GM12878 (cell line): ENCODE results near the gene HNRNPH1. TPM values are rescaled to one million over a fixed set of nuclear protein-coding genes. Genes with fewer than 3 reads are reported as not detected.

Experiments
- ATAC-seq: fragments of 200-7000 bp; cut with Tn5 transposase; 3 replicates; pipeline ENCODE4 v1.9.1; 2020; ENCODE audit warnings: mild to moderate bottlenecking, moderate library complexity
- BruUV-seq: library from RNA; stranded (reverse); fragments of 400-500 nt; replicated peaks from 2 replicates; lab custom pipeline; 2021; lab: Mats Ljungman, UMichigan
- CTCF ChIA-PET: fragments of 300-600 bp; sonication (Branson Sonifier 250); formaldehyde crosslinking; extraction: SDS; loops from one replicate; lab custom pipeline; 2021; ENCODE audit warnings: inconsistent platforms; lab: Yijun Ruan, JAX
- POLR2A ChIA-PET: fragments of 350-600 bp; formaldehyde crosslinking; extraction: SDS; loops from one replicate; lab custom pipeline; 2021; ENCODE audit warnings: inconsistent platforms; lab: Charles Lee
- RAD21 ChIA-PET: fragments of 300-600 bp; sonication (Branson Sonifier 250); formaldehyde crosslinking; loops from one replicate; lab custom pipeline; 2023; ENCODE audit warnings: antibody characterized with exemption; ENCODE audit not compliant: unreplicated experiment; lab: Charles Lee
- SMC1A ChIA-PET: fragments of 300-600 bp; sonication (Branson Sonifier 250); formaldehyde crosslinking; loops from one replicate; lab custom pipeline; 2023; ENCODE audit not compliant: unreplicated experiment, uncharacterized antibody; lab: Charles Lee
- DNase-seq: peaks from one replicate; pipeline ENCODE4 v3.0.0-alpha.2; 2011; ENCODE audit warnings: low read depth, low spot score
- FAIRE-seq: peaks from 3 replicates; lab custom pipeline; 2011; peaks lifted over from hg19 to GRCh38; lab: Jason Lieb, UNC
- H2AFZ ChIP-seq: 2 replicates; pipeline ENCODE4 v1.6.0; 2011; ENCODE audit warnings: low read depth, low read length, control low read depth; ENCODE audit not compliant: control insufficient read depth
- H3K27ac ChIP-seq: 2 replicates; pipeline ENCODE4 v1.5.1; 2011; ENCODE audit warnings: control low read depth; ENCODE audit not compliant: control insufficient read depth, insufficient read depth
- H3K27me3 ChIP-seq, 2 experiments: replicated peaks in 1 of 2; 2 replicates each; pipeline versions ENCODE4 v1.6.0 to v1.6.1; 2011; ENCODE audit warnings: low read length in 1 of 2; ENCODE audit not compliant: control insufficient read depth in 2 of 2, insufficient read depth in 2 of 2
- H3K36me3 ChIP-seq, 2 experiments: 2 replicates each; pipeline ENCODE4 v1.5.1; 2011; ENCODE audit warnings: low read length in 1 of 2; ENCODE audit not compliant: control insufficient read depth in 2 of 2, insufficient read depth in 2 of 2
- H3K4me1 ChIP-seq: 2 replicates; pipeline ENCODE4 v1.6.1; 2011; ENCODE audit warnings: mild to moderate bottlenecking, low read length, moderate library complexity, mixed read lengths; ENCODE audit not compliant: control insufficient read depth, insufficient read depth
- H3K4me2 ChIP-seq: 2 replicates; pipeline ENCODE4 v1.6.0; 2011; ENCODE audit warnings: control low read depth; ENCODE audit not compliant: control insufficient read depth, insufficient read depth
- H3K4me3 ChIP-seq: fragments of 200-600 bp; sonication (generic); 2 replicates; pipeline ENCODE4 v1.5.1; 2016
- H3K79me2 ChIP-seq: 2 replicates; pipeline ENCODE4 v1.6.0; 2011; ENCODE audit warnings: low read length; ENCODE audit not compliant: control insufficient read depth, insufficient read depth
- H3K9ac ChIP-seq: 2 replicates; pipeline ENCODE4 v1.8.0; 2011; ENCODE audit warnings: low read length, control low read depth, mixed read lengths; ENCODE audit not compliant: control insufficient read depth, insufficient read depth
- H3K9me3 ChIP-seq: replicated peaks from 3 replicates; pipeline ENCODE4 v1.5.1; 2011; ENCODE audit warnings: mild to moderate bottlenecking, low read length; ENCODE audit not compliant: control insufficient read depth, insufficient read depth
- H4K20me1 ChIP-seq: 2 replicates; pipeline ENCODE4 v1.6.0; 2011; ENCODE audit not compliant: control insufficient read depth, insufficient read depth
- BHLHE40 ChIP-seq, 2 experiments: fragments of 450-650 bp in 1 of 2; IDR thresholded peaks; 2 replicates each; pipeline ENCODE4 v1.6.1; 2011 to 2017; ENCODE audit warnings: low read depth in 2 of 2, borderline replicate concordance in 1 of 2, improper control_type of control experiment in 1 of 2, low read length in 1 of 2, mild to moderate bottlenecking in 1 of 2
- BMI1 ChIP-seq: fragments of 450-650 bp; IDR thresholded peaks from 2 replicates; pipeline ENCODE4 v1.6.1; 2016; ENCODE audit warnings: mild to moderate bottlenecking, moderate library complexity, borderline replicate concordance
- CEBPB ChIP-seq, 2 experiments: fragments of 150-350 bp in 1 of 2; IDR thresholded peaks; 2 replicates each; pipeline ENCODE4 v1.6.1; 2012 to 2014; ENCODE audit warnings: low read depth in 2 of 2, low read length in 2 of 2, borderline replicate concordance in 1 of 2, inconsistent platforms in 1 of 2
- CREB1 ChIP-seq: IDR thresholded peaks from 2 replicates; pipeline ENCODE4 v1.6.1; 2012; ENCODE audit warnings: low read depth, mild to moderate bottlenecking, inconsistent platforms
- ESRRA ChIP-seq: IDR thresholded peaks from 2 replicates; pipeline ENCODE4 v1.6.1; 2012; ENCODE audit warnings: mild to moderate bottlenecking, low read length, improper control_type of control experiment
- FOS ChIP-seq: IDR thresholded peaks from 3 replicates; pipeline ENCODE4 v1.6.1; 2011; ENCODE audit warnings: borderline replicate concordance; ENCODE audit not compliant: insufficient read length; ENCODE audit errors: extremely low read depth
- FOXM1 ChIP-seq: IDR thresholded peaks from 2 replicates; pipeline ENCODE4 v1.6.1; 2012; ENCODE audit warnings: low read depth, mild to moderate bottlenecking, inconsistent platforms, low read length, moderate library complexity
- GABPA ChIP-seq: IDR thresholded peaks from 2 replicates; pipeline ENCODE4 v1.6.1; 2014; ENCODE audit warnings: antibody characterized with exemption, low read depth, mild to moderate bottlenecking, inconsistent platforms
- HDAC2 ChIP-seq: fragments of 200-600 bp; sonication (generic); IDR thresholded peaks from 2 replicates; pipeline ENCODE4 v1.6.1; 2017
- MEF2A ChIP-seq: IDR thresholded peaks from 2 replicates; pipeline ENCODE4 v1.6.1; 2011; ENCODE audit warnings: low read depth, mild to moderate bottlenecking, low read length, moderate library complexity; ENCODE audit not compliant: insufficient read depth
- MYC ChIP-seq: IDR thresholded peaks from 2 replicates; pipeline ENCODE4 v1.6.1; 2011; ENCODE audit warnings: mild to moderate bottlenecking, low read length, moderate library complexity, inconsistent platforms; ENCODE audit not compliant: insufficient read depth, insufficient replicate concordance, insufficient read length, severe bottlenecking
- NR2C1 ChIP-seq: fragments of 450-650 bp; IDR thresholded peaks from 2 replicates; pipeline ENCODE4 v1.6.1; 2017; ENCODE audit warnings: antibody characterized with exemption, mild to moderate bottlenecking, moderate library complexity
- NRF1 ChIP-seq: conservative IDR thresholded peaks from 2 replicates; pipeline ENCODE4 v1.6.1; 2011; ENCODE audit warnings: mild to moderate bottlenecking, low read depth, low read length, improper control_type of control experiment
- POLR2A ChIP-seq: IDR thresholded peaks from 2 replicates; pipeline ENCODE4 v1.6.1; 2011; ENCODE audit warnings: low read depth, mild to moderate bottlenecking, low read length
- RBBP5 ChIP-seq: fragments of 200-600 bp; sonication (generic); conservative IDR thresholded peaks from 2 replicates; pipeline ENCODE4 v1.6.1; 2016
- SMC3 ChIP-seq: IDR thresholded peaks from 2 replicates; pipeline ENCODE4 v1.6.1; 2011; ENCODE audit warnings: low read length, improper control_type of control experiment, borderline replicate concordance
- ZNF217 ChIP-seq: fragments of 450-650 bp; IDR thresholded peaks from 2 replicates; pipeline ENCODE4 v1.6.1; 2017; ENCODE audit warnings: antibody characterized with exemption, mild to moderate bottlenecking
- WGBS: methylation state at CpG from one replicate; pipeline ENCODE4 v1.1.6; 2016; ENCODE audit warnings: low lambda C conversion rate; ENCODE audit not compliant: insufficient replicate concordance, insufficient coverage; ENCODE audit errors: missing lambda C conversion rate; 5-methylcytosine and 5-hydroxymethylcytosine counted together
- in situ Hi-C: fragments of 300-500 bp; cut with MboI; formaldehyde crosslinking; loops from 9 replicates; pipeline ENCODE4 v1.14.3; 2018; ENCODE audit warnings: mixed read lengths
- intact Hi-C: fragments of 100-400 bp; cut with micrococcal nuclease; formaldehyde crosslinking; loops from one replicate; pipeline ENCODE4 v1.14.2; 2022; ENCODE audit not compliant: unreplicated experiment
- polyA plus RNA-seq, 11 experiments: library from polyadenylated mRNA; depleted of rRNA in 4 of 11; unstranded in 6 of 11; stranded (reverse) in 5 of 11; fragments of >200 nt; fragmentation: Nextera tagmentation in 4 of 11; fragmentation: Illumina TruSeq in 1 of 11; extraction: Ambion mirVana in 4 of 11; extraction: Trizol in 1 of 11; gene quantifications; 1 replicate in 1 of 11; 2 replicates in 10 of 11; pipeline versions ENCODE4 v1.2.1 to v1.2.3, GENCODE V29; 2011 to 2016; ENCODE audit warnings: inconsistent platforms in 2 of 11, missing spikeins in 2 of 11, low read depth in 1 of 11
- total RNA-seq, 4 experiments: library from RNA; depleted of rRNA in 3 of 4; stranded (reverse); fragments of >200 nt in 3 of 4; fragmentation: Illumina TruSeq in 1 of 4; extraction: Trizol in 1 of 4; gene quantifications; 2 replicates each; pipeline versions ENCODE4 v1.2.1 to v1.2.3, GENCODE V29; 2013 to 2021
- TF ChIP-seq, protein P1 (sequence below), 3 experiments: IDR thresholded peaks in 2 of 3; conservative IDR thresholded peaks in 1 of 3; 2 replicates each; pipeline ENCODE4 v1.5.1; 2011; ENCODE audit warnings: low read depth in 3 of 3, low read length in 3 of 3, mild to moderate bottlenecking in 3 of 3, control low read depth in 2 of 3, moderate library complexity in 2 of 3, inconsistent platforms in 1 of 3, mixed read lengths in 1 of 3; ENCODE audit not compliant: control insufficient read depth in 2 of 3, insufficient read depth in 1 of 3; ENCODE audit errors: extremely low read depth in 1 of 3
- TF ChIP-seq, protein P2 (sequence below): fragments of 450-650 bp; IDR thresholded peaks from 2 replicates; pipeline ENCODE4 v1.6.1; 2017; ENCODE audit warnings: antibody characterized with exemption, mild to moderate bottlenecking, moderate library complexity
- TF ChIP-seq, protein P3 (sequence below): IDR thresholded peaks from 2 replicates; pipeline ENCODE4 v1.6.1; 2012; ENCODE audit warnings: low read depth, low read length, improper control_type of control experiment

Gene HNRNPH1
- total and polyA plus RNA-seq, 10 of the 15 experiments (the other 5 are each of a cell fraction or from before 2014, with no cell fraction given), result 184 to 780 (median 690) TPM

GRCh38 chr5:179601871-179602625 is 21.4 kb downstream of the HNRNPH1 start:
- H3K9me3 ChIP-seq, result no peaks in the 10 kb centered on the region
- no peak overlapping the region for H3K4me3 ChIP-seq
- no peaks in the 10 kb centered on the region for H3K27me3 ChIP-seq
- H4K20me1 ChIP-seq, result no peaks in the 10 kb centered on the region
- TF ChIP-seq FOS (no peak), CREB1 (no peak), GABPA (no peak), BHLHE40 (IDR thresholded peaks at IDR 0.05; ENCODE audit: borderline replicate concordance in 1 of 2, low read depth in 2 of 2, low read length in 1 of 2) (no peak), MYC (no peak), FOXM1 (no peak), RBBP5 (no peak), HDAC2 (no peak), NRF1 (no peak), NR2C1 (no peak), SMC3 (no peak), ESRRA (no peak), CEBPB (IDR thresholded peaks at IDR 0.05; ENCODE audit: borderline replicate concordance in 1 of 2, low read depth in 2 of 2, low read length in 2 of 2) (no peak), BMI1 (no peak), MEF2A (no peak), ZNF217 (no peak), POLR2A (no peak)
- TF ChIP-seq, protein P1, sequence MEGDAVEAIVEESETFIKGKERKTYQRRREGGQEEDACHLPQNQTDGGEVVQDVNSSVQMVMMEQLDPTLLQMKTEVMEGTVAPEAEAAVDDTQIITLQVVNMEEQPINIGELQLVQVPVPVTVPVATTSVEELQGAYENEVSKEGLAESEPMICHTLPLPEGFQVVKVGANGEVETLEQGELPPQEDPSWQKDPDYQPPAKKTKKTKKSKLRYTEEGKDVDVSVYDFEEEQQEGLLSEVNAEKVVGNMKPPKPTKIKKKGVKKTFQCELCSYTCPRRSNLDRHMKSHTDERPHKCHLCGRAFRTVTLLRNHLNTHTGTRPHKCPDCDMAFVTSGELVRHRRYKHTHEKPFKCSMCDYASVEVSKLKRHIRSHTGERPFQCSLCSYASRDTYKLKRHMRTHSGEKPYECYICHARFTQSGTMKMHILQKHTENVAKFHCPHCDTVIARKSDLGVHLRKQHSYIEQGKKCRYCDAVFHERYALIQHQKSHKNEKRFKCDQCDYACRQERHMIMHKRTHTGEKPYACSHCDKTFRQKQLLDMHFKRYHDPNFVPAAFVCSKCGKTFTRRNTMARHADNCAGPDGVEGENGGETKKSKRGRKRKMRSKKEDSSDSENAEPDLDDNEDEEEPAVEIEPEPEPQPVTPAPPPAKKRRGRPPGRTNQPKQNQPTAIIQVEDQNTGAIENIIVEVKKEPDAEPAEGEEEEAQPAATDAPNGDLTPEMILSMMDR (IDR thresholded peaks at IDR 0.05 in 2 of 3, conservative IDR thresholded peaks at IDR 0.05 in 1 of 3; ENCODE audit: control insufficient read depth in 2 of 3, extremely low read depth in 1 of 3, insufficient read depth in 1 of 3, low read depth in 3 of 3, low read length in 3 of 3), result no peak
- TF ChIP-seq, protein P2, sequence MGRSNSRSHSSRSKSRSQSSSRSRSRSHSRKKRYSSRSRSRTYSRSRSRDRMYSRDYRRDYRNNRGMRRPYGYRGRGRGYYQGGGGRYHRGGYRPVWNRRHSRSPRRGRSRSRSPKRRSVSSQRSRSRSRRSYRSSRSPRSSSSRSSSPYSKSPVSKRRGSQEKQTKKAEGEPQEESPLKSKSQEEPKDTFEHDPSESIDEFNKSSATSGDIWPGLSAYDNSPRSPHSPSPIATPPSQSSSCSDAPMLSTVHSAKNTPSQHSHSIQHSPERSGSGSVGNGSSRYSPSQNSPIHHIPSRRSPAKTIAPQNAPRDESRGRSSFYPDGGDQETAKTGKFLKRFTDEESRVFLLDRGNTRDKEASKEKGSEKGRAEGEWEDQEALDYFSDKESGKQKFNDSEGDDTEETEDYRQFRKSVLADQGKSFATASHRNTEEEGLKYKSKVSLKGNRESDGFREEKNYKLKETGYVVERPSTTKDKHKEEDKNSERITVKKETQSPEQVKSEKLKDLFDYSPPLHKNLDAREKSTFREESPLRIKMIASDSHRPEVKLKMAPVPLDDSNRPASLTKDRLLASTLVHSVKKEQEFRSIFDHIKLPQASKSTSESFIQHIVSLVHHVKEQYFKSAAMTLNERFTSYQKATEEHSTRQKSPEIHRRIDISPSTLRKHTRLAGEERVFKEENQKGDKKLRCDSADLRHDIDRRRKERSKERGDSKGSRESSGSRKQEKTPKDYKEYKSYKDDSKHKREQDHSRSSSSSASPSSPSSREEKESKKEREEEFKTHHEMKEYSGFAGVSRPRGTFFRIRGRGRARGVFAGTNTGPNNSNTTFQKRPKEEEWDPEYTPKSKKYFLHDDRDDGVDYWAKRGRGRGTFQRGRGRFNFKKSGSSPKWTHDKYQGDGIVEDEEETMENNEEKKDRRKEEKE, result no peak
- TF ChIP-seq, protein P3, sequence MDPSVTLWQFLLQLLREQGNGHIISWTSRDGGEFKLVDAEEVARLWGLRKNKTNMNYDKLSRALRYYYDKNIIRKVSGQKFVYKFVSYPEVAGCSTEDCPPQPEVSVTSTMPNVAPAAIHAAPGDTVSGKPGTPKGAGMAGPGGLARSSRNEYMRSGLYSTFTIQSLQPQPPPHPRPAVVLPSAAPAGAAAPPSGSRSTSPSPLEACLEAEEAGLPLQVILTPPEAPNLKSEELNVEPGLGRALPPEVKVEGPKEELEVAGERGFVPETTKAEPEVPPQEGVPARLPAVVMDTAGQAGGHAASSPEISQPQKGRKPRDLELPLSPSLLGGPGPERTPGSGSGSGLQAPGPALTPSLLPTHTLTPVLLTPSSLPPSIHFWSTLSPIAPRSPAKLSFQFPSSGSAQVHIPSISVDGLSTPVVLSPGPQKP, result no peak
- H2AFZ ChIP-seq, result no peak overlapping the region
- SMC1A ChIA-PET, result no interaction called here
- ATAC-seq (no peak), DNase-seq (no peak), FAIRE-seq (no peak)
- no peaks in the 10 kb centered on the region for H3K4me1 ChIP-seq
- no peaks in the 10 kb centered on the region for H3K79me2 ChIP-seq
- CTCF ChIA-PET, result no interaction called here
- H3K36me3 ChIP-seq, result peaks cover 3 to 19% of the 10 kb centered on the region in 2 experiments
- H3K4me2 ChIP-seq, result no peak overlapping the region
- intact Hi-C loops (no loop called here), in situ Hi-C loops (no loop called here)
- no TSS peak for BruUV-seq
- RAD21 ChIA-PET, result no interaction called here
- POLR2A ChIA-PET, result no interaction called here
- WGBS, result 91% methylated on average over 18 of the region's 18 CpGs
- no peak overlapping the region for H3K9ac ChIP-seq
- H3K27ac ChIP-seq, result no peak overlapping the region
